ENCODE data around the gene PSMC4.

The PSMC4 gene

DNA sequence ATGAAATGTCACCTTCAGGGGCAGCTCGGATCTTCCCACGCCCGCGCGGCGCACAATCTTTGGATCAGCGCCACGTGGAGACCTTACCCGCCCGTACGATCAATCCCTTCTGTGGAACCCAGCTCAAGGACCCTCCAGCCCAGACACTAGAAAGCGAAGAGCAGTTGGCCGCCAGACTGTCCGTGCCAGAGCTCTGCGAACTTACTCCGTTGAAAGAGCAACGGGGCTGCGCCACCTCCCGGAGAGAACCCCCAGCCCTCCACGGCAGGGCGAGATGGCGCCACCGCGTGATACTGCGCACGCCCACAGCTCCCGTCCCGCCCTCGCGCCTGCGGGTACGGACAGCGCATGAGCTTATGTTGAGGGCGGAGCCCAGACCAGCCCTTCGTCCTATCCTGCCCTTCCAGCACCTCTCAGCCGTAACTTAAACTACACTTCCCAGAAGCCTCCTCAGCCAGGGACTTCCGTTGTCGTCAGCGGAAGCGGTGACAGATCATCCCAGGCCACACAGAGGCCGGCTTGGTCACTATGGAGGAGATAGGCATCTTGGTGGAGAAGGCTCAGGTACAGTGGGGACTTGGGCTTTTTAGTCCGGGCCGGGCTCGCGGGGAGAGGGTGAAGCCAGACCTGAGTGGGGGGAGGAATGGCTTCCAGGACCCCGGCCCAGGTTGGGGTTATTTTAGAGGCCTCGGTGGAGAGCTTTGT, at the start of gene PSMC4:
PSMC4 (plus strand) TSS at position 491 of the 705 bp plus-strand sequence; CDS start at position 529, 38 bp downstream.
- DNase-seq (ENCODE audit: low read depth) = peak; percentile 94

GRCh38 chr19:39923862-39924261, 47.1 kb upstream of the PSMC4 start:
- no peak for DNase-seq (ENCODE audit: low read depth)

DNA sequence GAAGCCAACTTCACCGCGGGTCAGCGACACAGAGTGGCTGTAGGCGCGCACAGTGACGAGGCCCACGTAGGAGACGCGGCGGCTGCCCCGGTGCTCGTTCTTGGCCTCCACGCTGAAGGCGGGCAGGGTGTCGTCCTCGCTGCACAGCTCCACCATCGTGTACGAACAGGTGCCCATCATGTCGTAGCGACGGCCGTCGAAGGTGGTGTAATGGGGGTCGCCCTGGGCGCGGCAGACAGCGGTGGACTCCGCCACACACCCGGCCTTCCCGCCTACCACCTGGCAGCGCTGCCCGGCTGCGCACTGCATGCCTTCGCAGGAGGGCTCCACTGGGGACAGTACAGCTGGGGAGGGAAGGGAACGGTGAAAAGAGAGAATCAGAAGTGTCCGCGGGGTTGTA, 46.6 kb upstream of the PSMC4 start:
- DNase-seq (ENCODE audit: low read depth) = no peak

DNA sequence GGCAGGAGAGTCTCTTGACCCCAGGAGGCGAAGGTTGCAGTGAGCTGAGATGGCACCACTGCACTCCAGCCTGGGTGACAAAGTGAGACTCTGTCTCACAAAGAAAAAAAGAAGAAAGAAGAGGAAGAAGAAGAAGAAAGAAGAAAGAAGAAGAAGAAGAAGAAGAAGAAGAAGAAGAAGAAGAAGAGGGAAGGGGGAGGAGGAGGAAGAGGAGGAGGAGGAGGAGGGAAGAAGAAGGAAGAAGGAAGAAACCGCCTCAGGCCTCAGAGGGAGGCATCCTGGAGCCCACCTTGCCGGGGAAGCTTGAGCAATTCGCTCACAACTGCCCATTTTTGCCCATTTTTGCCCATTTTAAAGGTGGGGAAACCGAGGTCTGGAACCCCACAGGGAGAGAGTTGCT, 46.0 kb upstream of the PSMC4 start:
- DNase-seq (ENCODE audit: low read depth) = no peak

GRCh38 chr19:39926170-39926760, 44.7 kb upstream of the PSMC4 start:
- DNase-seq (ENCODE audit: low read depth) = no peak

GRCh38 chr19:39927076-39927475, 43.9 kb upstream of the PSMC4 start:
- DNase-seq (ENCODE audit: low read depth) = no peak

DNA sequence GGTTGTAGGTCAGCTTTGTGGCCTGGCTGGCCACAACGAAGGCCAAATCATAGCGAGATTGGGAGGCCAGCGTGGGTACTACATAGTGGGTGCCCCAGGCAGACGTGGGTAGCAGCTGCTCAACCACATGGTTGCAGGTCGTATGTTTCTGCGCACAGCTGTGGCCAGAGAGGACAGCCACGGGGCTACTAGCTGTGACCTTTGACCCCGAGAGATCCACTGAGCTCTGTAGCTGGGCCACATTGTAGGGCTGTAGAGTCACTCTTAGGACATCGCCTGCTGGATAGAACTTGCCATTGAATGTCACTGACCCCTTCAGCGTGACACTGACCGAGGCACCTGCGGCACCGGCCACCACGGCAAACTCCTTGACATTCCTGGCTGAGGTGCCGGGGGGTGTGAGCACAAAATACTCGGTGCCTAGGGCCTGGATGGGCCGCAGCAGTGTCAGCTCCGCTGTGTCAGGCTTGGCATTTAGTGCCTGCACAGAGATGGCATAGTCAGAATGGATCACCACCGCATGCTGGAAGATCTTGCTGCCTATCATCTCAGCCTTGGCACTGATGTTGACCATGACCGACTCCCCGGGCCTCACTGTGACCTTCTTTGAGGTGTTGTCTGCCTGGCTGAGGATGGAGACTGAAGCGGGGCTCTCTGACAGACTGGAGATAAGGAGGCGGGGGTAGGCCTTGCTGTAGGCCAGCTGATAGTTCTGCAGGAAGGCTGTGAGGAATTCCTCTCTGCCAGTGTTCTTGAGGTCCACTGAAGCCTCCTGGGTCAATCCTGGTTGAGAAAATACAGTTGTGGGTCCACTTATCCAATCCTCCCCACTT, 43.2 kb upstream of the PSMC4 start:
- DNase-seq (ENCODE audit: low read depth) = no peak

DNA sequence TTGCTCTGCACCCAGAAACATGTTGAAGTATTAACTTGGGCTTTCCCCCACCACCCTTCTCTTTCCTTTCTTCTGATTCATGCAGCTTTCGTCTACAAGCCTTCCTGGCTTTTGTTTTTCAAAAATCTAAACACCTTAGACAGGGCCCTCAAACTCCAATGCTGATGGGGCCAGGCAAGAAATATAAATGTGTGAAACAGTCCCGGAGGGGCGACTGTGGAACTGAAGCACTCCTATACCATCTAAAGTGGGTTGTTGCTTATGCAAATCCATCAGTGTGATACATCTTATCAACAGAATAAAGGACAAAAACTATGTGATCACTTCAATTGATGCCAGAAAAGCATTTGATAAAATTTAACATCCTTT, 42.6 kb upstream of the PSMC4 start:
- DNase-seq (ENCODE audit: low read depth) = no peak

GRCh38 chr19:39929750-39930149, 41.2 kb upstream of the PSMC4 start:
- no peak for DNase-seq (ENCODE audit: low read depth)

GRCh38 chr19:39934584-39935363, 36.2 kb upstream of the PSMC4 start, which contains the start of gene FCGBP:
FCGBP (minus strand) TSS chr19:39934634.
- no peak for DNase-seq (ENCODE audit: low read depth)

DNA sequence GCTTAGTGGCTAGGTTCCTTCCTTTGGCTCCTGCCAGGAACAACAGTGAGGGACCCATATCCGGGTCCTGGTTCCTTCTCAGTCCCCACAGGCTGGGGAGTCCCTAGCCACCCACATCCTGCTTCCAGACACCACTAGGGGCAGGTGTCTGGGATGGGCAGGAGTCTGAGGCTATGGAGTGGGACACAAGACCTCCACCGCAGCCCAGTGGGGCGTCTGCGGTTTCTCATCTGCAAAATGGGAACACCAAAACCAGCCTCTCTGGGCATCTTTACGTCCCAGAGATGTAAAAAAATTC, 35.7 kb upstream of the PSMC4 start:
- no peak for DNase-seq (ENCODE audit: low read depth)

- no peak for DNase-seq (ENCODE audit: low read depth)
These were observed 34.9 kb upstream of the PSMC4 start for GRCh38 chr19:39936020-39936419.

GRCh38 chr19:39936622-39937021, 34.3 kb upstream of the PSMC4 start:
- DNase-seq (ENCODE audit: low read depth) = no peak

GRCh38 chr19:39937094-39937720, 33.8 kb upstream of the PSMC4 start:
- DNase-seq (ENCODE audit: low read depth) = no peak

GRCh38 chr19:39937787-39938186, 33.2 kb upstream of the PSMC4 start:
- no peak for DNase-seq (ENCODE audit: low read depth)

- no peak for DNase-seq (ENCODE audit: low read depth)
These were observed 31.4 kb upstream of the PSMC4 start for GRCh38 chr19:39939556-39939955.

- no peak for DNase-seq (ENCODE audit: low read depth)
These were observed 30.6 kb upstream of the PSMC4 start for GRCh38 chr19:39940221-39940833.

- DNase-seq (ENCODE audit: low read depth) = no peak
These were observed 29.8 kb upstream of the PSMC4 start for GRCh38 chr19:39941151-39941550.

DNA sequence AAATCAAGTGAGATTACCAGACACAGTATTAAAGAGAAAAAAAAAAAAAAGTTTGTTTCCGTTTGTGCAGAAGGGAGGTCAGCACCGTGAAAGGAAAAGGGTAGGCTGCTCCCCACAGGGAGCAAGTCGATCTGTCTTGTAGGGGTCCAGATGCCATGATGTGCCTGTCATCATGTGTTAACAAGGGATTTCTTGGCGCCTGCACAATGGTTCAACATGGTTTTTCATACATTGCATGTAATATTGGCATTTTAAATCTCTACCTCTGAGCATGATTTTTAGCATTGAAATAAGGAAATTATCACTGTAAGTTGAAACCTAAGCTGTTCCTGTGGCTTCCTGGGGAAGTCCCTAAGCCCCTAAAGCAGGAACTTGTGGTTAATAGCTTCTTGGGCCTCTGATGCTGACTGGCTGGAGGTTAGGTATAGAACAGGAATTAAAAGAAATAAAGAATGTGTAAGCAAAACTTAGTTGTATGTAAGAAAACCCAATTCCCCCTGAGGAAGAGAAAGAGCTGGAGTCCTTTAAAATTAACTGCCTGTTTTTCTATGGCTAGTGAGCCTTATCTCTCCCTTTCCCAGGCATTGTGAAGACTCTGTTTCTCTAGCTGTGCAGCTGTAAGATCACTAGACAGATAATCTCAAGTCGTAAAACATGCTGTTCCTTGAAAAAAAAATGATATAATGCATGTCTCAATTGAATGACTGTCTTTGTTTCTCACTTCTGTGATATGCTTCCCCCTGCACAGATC, 29.2 kb upstream of the PSMC4 start:
- DNase-seq (ENCODE audit: low read depth) = no peak

GRCh38 chr19:39942366-39942730, 28.6 kb upstream of the PSMC4 start:
- DNase-seq (ENCODE audit: low read depth) = no peak

DNA sequence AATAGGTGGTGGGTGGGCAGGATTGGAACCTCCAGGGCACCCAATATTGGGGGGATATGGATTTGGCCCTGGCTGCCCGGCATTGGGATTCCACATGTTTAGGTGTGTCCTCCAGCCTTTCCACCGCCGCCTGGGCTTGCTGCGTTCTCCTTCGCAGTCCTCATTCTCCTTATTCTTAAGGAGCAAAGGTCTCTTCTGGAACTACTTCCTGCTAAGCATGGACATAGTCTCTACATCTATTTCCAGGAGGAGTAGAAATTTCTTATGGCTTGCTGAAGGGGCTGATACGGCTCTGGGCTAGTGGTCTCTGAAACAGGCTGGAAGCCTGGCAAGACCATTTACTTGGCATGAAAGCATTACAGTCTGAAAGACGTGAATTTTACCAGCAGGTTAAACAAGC, 27.4 kb upstream of the PSMC4 start:
- DNase-seq (ENCODE audit: low read depth) = no peak

All from HS-5 (cell line).